HT-29 (cell line): ENCODE measurements around the gene IL33. TPM values are rescaled to one million over a fixed set of nuclear protein-coding genes. Genes with fewer than 3 reads are reported as not detected.

Experiments used
- DNase-seq: peaks from one replicate; pipeline ENCODE4 v3.0.0-alpha.2; 2015; ENCODE audit warnings: low spot score
- total RNA-seq: library from RNA; depleted of rRNA; stranded (reverse); fragments of >200 nt; shearing (Covaris generic); gene quantifications from 2 replicates; pipeline ENCODE4 v1.2.3, GENCODE V29; 2014; rRNA removed

IL33 gene
- total RNA-seq, 1 experiment from 2014 or later, result 0.03 TPM

- peak; percentile 55 for DNase-seq
These were observed 86.8 kb downstream of the IL33 start for GRCh38 chr9:6302417-6302816.

DNA sequence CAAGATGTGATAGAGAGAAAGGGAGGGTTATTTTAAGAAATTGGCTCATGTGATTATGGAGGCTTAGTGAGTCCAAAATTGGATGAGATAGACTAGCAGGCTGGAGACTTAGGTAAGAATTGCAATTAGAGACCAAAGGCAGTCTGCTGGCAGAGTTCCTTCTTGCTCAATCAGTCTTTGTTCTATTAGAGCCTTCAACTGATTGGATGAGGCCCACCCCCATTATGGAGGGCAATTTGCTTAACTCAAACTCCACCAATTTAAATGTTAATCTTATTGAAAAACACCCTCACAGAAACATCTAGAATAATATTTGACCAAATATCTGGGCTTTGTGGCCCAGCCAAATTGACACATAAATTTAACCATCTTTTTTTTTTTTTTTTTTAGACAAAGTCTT is 88.6 kb downstream of the IL33 start:
- DNase-seq, result no peak

DNA sequence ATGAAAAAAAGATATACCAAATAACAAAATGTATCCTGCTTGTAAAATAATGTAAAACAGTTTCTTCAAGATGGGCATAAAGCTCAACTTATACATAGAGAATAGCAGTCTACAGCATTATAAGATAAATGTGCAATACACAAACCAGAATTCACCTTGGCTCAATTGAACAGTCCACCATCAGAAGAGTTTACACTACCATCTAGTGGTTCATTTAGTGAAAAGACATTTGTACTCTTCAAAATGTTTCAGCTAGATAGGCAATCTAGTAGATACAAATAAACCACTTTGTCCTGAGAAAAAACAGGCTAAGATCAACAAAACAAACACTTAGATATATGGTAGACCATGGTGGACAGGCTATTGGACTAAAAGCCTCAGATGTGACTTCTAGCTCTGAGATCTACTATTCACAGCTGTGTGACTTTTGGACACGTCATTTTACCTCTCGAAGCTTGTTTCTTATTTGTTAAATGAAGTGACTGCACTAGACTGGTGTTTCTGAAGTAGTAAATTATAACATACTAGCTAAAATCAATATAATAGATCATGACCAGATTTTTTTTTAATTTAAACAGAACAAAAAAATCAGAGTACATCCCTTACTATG is 90.5 kb downstream of the IL33 start:
- DNase-seq, result peak; percentile 69

Other genes with a start within 250 kb of the IL33 start
- gene RANBP6, start 200.2 kb upstream of the IL33 start, total RNA-seq, result 5.2 and 7.4 TPM in 2 replicates
- not detected in 2 replicates for gene TPD52L3, start 112.6 kb downstream of the IL33 start, total RNA-seq
- 27.8 and 31.2 TPM in 2 replicates for gene UHRF2, start 197.4 kb downstream of the IL33 start, total RNA-seq